Mesodermal cell (in vitro differentiated cells): ENCODE data around the gene KRT14.

Source experiments
- H3K27ac ChIP-seq: 2 replicates; pipeline ENCODE4 v1.7.0; 2013; ENCODE audit warnings: mild to moderate bottlenecking, low read depth, low read length, moderate library complexity; ENCODE audit not compliant: severe bottlenecking
- H3K36me3 ChIP-seq: 2 replicates; pipeline ENCODE4 v1.7.1; 2013; ENCODE audit warnings: mild to moderate bottlenecking, low read length, moderate library complexity; ENCODE audit not compliant: control insufficient read depth, insufficient read depth
- H3K4me1 ChIP-seq: one replicate; pipeline ENCODE4 v1.7.1; 2013; ENCODE audit warnings: mild to moderate bottlenecking, low read length; ENCODE audit not compliant: insufficient read depth, control insufficient read depth, poor library complexity, severe bottlenecking
- H3K4me3 ChIP-seq: 2 replicates; pipeline ENCODE4 v1.7.0; 2013; ENCODE audit warnings: low read length, control low read depth, mild to moderate bottlenecking; ENCODE audit not compliant: insufficient read depth, poor library complexity, severe bottlenecking; ENCODE audit errors: extremely low read depth
- H3K9me3 ChIP-seq: 2 replicates; pipeline ENCODE4 v1.7.1; 2013; ENCODE audit warnings: mild to moderate bottlenecking, low read length, moderate library complexity; ENCODE audit not compliant: control insufficient read depth
- WGBS, 2 experiments: methylation state at CpG; one replicate each; pipeline ENCODE4 v1.1.5; 2013; ENCODE audit warnings: missing lambda C conversion rate in 2 of 2; ENCODE audit not compliant: insufficient coverage in 2 of 2; 5-methylcytosine and 5-hydroxymethylcytosine counted together

The KRT14 gene

DNA sequence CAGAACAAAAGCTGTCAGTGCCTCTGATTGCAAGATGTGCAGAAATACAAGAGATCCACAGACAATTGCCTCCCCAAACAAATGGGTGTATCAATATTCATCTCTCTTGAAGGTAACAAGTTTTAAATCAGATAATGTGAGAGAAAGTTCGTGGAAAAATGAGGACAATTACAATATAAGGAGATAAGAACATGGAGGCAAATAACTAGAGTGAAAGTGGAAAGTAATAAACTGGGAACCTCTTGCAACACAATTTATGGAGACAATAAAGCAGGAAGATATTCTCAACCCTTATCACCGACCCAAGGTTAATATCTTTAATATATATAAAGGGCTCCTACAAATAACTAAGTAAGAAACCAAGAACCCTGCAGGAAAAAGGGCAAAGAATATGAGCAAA is 44.3 kb downstream of the KRT14 start:
- 60% methylated on average over 1 of the region's 2 CpGs; no CpG with 5 or more reads in 1 of the 2 experiments for WGBS, 2 experiments
- no peak overlapping the region for H3K27ac ChIP-seq
- H3K4me1 ChIP-seq = peaks cover 47% of the 10 kb centered on the region
- no peaks in the 10 kb centered on the region for H3K36me3 ChIP-seq
- no peak overlapping the region for H3K4me3 ChIP-seq
- H3K9me3 ChIP-seq = peaks cover 5% of the 10 kb centered on the region

DNA sequence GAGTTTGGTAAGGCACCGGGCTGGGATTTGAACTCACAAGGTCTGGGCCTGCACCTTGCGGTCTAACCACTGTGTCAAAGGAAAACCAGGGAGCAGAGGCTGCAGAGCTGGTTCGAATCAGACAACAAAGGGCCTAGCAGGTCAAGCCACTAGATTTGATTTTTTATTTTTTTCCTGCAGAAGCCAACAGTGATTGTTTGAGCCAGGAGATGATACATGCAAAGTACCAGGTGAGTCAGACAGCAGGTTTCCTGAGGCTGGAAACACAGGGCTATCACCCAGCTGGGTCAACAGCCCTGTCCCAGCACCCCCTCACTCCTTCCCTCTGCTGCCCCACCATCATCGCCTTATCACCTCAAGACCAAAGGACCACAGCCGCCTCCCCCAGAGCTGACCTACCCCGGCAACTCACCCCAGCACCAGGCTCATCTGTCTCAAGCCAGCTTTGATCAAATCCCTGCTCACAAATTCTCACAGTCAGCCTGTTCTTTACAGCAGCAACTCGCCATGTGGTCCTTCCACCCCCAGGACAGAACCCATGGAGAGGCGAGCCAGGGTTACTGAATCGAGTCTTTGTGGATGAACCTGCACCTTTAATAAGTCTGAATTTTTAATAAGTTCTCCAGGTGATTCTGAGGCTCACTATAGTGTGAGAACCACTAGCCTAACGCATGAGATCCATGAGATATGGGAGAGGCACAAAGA is 45.6 kb downstream of the KRT14 start:
- Histone ChIP-seq H3K4me1 (peaks cover 55% of the 10 kb centered on the region), H3K36me3 (no peaks in the 10 kb centered on the region), H3K9me3 (no peaks in the 10 kb centered on the region), H3K4me3 (no peak overlapping the region), H3K27ac (no peak overlapping the region)
- 93 to 95% methylated on average over 9 to 10 of the region's 10 CpGs for WGBS, 2 experiments

DNA sequence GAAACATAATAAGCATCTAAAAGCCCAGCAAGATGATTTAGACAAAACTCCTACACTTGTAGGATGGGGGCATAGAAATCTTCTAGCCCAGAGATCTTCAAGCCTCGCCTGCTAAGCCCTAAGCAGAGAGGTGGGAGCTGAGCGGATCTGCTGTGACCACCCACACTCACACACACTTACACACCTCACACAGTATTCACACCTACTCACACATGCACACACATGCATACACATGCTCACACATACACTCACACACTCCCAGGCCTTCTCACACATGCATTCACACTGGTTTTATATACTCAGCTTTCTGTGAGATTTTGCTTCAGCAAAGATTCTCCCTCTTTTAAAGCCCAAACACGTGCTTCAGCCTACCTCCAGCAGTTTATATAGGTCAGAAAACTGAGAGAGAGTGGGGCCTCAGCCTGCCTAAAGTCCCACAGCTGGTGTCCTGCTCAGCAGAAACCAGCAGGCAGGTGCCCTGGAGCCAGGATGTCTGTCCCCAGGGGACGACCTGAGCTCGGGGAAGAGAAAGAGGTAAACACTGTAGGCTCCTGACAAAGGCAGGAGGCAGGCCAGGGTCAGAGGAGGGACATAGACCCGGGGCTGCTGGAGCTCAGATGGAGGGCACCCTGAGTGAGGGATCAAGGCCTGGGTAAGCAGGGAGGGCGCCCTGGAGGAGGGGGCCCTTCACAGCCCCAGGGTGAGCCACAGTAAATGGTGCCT is 46.6 kb downstream of the KRT14 start:
- H3K4me3 ChIP-seq = no peak overlapping the region
- peaks cover 64% of the 10 kb centered on the region for H3K4me1 ChIP-seq
- no peaks in the 10 kb centered on the region for H3K36me3 ChIP-seq
- 65 to 71% methylated on average over 6 to 7 of the region's 7 CpGs for WGBS, 2 experiments
- no peaks in the 10 kb centered on the region for H3K9me3 ChIP-seq
- H3K27ac ChIP-seq = no peak overlapping the region

DNA sequence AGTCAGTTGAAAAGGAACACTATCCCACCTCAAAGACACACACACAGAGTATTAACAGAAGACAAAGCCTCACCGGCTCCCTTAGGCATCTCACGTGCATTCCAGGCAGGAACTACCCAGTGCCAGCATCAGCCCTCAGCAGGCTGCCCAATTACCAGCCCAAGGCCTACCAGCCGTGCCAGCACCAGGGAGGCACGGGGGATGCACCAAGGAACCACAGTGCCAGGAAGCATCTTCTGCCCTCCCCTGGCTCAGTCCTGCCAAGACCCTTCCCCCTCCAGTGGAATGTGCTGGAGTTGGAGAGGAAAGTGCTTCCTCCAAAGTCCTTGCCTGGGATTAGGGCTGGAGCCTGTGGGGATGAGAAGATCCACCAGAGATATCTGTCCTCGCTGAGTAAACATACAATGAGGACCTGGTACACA is 47.6 kb downstream of the KRT14 start:
- Histone ChIP-seq H3K36me3 (no peaks in the 10 kb centered on the region), H3K27ac (peak overlapping the region; percentile 79), H3K4me3 (no peak overlapping the region), H3K9me3 (no peaks in the 10 kb centered on the region), H3K4me1 (peaks cover 55% of the 10 kb centered on the region)
- 47 to 64% methylated on average over 2 of the region's 5 CpGs for WGBS, 2 experiments

DNA sequence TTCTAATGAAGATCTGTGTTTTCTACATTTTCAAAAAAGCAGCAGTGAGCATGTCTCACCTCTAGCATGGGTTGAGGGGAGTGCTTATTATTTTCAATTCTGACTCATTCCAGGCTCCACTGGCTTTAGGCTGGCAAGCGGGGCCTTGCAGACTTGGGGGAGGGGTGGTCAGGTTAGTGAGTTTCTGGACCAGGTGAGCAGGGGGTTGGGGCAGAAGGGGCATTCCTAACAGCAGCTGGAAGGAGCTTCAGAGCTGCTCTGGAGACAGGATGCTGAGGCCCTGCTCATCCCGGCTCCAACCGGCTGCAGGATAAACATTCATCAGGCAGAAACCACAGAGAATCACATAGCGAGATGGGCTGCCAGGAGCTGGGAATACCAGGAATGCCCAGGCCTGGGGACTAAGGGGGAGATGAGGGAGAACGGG is 48.1 kb downstream of the KRT14 start:
- 57 to 70% methylated on average over 1 to 3 of the region's 5 CpGs for WGBS, 2 experiments
- H3K9me3 ChIP-seq = no peaks in the 10 kb centered on the region

DNA sequence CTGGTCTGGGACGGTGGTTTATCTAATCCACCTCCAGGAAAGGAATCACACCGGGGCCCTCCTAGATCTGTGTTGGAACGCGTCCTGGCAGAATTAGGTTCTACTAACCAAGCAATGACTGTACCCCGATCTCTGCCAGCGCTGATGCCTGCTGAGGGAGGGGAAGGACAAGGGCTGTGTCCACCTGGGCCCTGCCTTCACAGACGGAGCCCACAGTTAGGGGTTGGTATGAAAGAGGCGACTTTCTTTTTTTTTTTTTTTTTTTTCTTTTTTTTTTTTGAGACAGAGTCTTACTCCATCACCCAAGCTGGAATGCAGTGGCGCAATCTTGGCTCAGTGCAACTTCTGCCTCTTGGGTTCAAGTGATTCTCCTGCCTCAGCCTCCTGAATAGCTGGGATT is 48.7 kb downstream of the KRT14 start:
- peaks cover 58% of the 10 kb centered on the region for H3K4me1 ChIP-seq
- H3K27ac ChIP-seq = no peak overlapping the region
- no peaks in the 10 kb centered on the region for H3K36me3 ChIP-seq
- H3K4me3 ChIP-seq = no peak overlapping the region
- H3K9me3 ChIP-seq = no peaks in the 10 kb centered on the region
- WGBS, 2 experiments = 82 to 92% methylated on average over 3 to 4 of the region's 9 CpGs

More for the DNA sequence above, 48.1 kb downstream of the KRT14 start:
- peaks cover 55% of the 10 kb centered on the region for H3K4me1 ChIP-seq
- H3K4me3 ChIP-seq = no peak overlapping the region
- peak overlapping the region; percentile 79 for H3K27ac ChIP-seq
- no peaks in the 10 kb centered on the region for H3K36me3 ChIP-seq

DNA sequence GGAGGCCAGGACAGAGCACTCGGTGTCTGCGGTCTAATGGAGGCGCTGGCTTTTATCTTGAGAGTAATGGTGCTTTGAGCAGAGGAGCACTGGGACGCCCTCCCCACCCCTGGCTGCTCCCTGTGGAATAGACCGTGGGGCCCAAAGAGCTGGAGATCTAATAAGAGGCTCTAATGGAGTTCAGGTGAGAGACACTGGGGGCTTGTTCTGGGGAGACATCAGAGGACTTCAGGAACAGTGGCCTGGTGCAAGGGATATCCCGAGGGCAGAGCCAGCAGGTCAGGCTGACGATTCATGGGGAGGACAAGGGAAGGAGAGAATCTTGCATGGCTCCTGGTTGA is 49.1 kb downstream of the KRT14 start:
- no peaks in the 10 kb centered on the region for H3K9me3 ChIP-seq
- H3K4me3 ChIP-seq = no peak overlapping the region
- peaks cover 62% of the 10 kb centered on the region for H3K4me1 ChIP-seq
- 82 to 90% methylated on average over 7 of the region's 7 CpGs for WGBS, 2 experiments
- no peaks in the 10 kb centered on the region for H3K36me3 ChIP-seq
- no peak overlapping the region for H3K27ac ChIP-seq

DNA sequence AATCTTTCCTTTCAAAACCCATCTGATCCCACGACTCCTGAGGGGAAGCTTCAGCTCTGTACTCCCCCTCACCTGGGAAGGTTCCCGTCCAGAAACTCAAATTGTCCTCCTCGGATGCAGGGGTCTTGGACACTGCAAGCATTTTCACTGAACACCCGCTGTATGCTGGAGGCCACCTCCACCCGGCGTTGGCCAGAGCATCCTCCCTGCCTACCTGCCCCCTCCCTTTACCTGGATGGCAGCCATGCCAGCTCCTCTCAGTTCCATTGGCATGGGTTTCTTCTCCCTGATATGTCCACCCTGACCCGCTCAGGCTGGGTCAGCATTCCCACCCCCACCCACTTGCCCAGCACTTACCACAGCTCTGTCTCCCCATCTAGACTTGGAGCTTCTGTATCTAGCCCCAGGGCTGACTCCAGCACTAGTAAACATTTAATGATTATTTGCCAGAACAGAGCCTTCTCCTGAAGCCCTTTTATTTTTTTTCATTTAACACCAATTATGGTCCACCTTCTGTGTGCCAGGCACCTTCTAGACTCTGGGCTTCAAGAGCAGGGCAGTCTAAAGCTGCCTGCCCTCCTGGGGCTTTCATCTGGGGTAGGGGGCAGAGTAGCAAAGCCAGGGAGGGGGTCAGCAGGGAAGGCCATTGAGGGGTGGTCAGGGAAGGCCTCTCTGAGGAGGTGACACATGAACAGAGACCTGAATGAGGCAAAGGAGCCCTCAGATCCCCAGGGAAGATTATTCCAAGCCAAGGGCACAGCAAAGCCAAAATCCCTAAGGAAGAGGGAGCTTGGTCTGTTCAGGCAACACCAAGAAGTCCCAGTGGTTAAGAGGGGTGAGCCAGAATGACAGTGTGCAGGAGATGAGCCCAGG is 49.7 kb downstream of the KRT14 start:
- Histone ChIP-seq H3K4me3 (no peak overlapping the region), H3K4me1 (peaks cover 62% of the 10 kb centered on the region), H3K27ac (no peak overlapping the region), H3K9me3 (no peaks in the 10 kb centered on the region), H3K36me3 (no peaks in the 10 kb centered on the region)
- 95 to 98% methylated on average over 7 of the region's 7 CpGs for WGBS, 2 experiments

DNA sequence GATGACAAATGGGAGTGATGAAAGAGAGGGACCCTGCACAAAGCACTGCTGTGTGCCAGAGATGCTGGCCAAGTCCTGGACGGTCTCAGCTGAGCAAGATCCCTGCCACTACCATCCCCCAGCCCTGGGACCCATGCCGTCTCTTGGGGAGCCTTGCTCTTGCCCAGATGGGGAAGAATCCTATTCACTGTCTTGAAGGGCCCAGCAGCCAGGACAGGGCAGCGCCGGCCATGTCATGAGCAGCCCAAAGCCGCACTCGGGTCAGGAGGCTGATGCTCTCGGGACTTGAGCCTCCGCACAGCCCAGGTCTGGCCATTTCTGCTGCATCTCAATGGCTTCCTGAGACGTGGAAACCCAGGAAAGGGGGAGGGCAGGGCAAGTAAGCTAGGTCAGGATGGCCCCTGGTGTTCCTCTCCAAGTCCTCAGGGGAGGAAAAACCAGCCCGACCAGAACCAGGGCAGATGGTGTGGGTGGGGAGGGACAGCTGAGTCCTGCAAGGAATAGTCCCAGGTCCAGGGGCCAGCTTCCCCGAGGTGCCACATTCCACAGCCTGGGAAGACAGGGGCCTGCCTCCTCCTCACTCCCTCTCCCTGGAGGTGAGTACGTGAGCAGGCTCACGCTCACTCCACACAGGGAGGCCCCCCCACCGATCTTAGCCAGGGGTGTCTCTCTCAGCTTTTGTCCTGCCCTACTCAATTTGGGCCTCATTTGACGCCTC is 50.8 kb downstream of the KRT14 start:
- Histone ChIP-seq H3K36me3 (no peaks in the 10 kb centered on the region), H3K4me1 (peaks cover 66% of the 10 kb centered on the region), H3K4me3 (no peak overlapping the region), H3K9me3 (no peaks in the 10 kb centered on the region), H3K27ac (no peak overlapping the region)
- 74 to 78% methylated on average over 9 to 13 of the region's 15 CpGs for WGBS, 2 experiments

DNA sequence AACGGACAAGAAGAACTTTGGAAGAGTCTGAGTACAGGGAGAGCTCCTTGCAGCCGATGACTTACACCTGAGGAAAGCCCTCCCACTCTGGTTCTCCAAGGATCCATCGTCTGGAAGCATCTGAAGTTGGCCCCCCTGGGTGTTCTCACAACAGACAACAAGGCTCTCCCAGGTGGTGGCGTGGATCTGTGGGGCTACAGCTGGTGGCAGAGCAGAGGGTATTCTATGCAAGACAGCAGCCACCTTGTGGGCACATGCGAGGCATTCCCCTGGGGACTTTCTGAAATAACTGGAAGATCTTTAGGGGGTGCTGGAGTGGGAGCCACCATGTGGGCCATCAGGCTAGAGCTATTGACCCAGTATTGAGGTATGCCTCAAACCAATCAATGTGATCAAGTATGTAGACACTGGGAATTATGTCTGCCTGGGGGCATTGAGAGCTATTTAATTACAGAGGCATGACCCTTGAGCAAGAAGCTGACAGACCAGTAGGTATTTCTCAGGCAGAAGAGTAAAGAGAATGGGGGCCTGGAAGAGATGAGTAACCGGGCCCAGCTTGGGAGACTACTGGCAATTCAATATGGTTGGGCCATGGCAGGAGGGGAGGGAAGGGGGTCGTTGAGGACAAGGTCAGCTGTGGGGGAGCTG is 51.7 kb downstream of the KRT14 start:
- 71 to 87% methylated on average over 5 of the region's 7 CpGs for WGBS, 2 experiments
- Histone ChIP-seq H3K4me3 (no peak overlapping the region), H3K27ac (no peak overlapping the region)

More for the DNA sequence above, 51.7 kb downstream of the KRT14 start:
- peaks cover 64% of the 10 kb centered on the region for H3K4me1 ChIP-seq
- no peaks in the 10 kb centered on the region for H3K9me3 ChIP-seq
- H3K36me3 ChIP-seq = no peaks in the 10 kb centered on the region
